OCI-LY7 (cell line): ENCODE measurements around the gene FMN2. TPM values are rescaled to one million over a fixed set of nuclear protein-coding genes. Genes with fewer than 3 reads are reported as not detected.

ENCODE experiments used
- BruUV-seq: library from RNA; stranded (reverse); fragments of 400-500 nt; replicated peaks from 2 replicates; lab custom pipeline; 2021; lab: Mats Ljungman, UMichigan
- CTCF ChIA-PET: fragments of 300-600 bp; sonication (Branson Sonifier 250); formaldehyde crosslinking; loops from one replicate; lab custom pipeline; 2022; ENCODE audit warnings: antibody characterized with exemption; ENCODE audit not compliant: unreplicated experiment; lab: Charles Lee
- POLR2A ChIA-PET: fragments of 300-600 bp; sonication (Branson Sonifier 250); formaldehyde crosslinking; loops from one replicate; lab custom pipeline; 2022; ENCODE audit warnings: antibody characterized with exemption; lab: Charles Lee
- DNase-seq: peaks from one replicate; pipeline ENCODE4 v3.0.0-alpha.2; 2015; ENCODE audit warnings: low spot score
- H2AFZ ChIP-seq: fragments of 200-600 bp; sonication (generic), shearing (Covaris generic); 2 replicates; pipeline ENCODE4 v1.6.1; 2014; ENCODE audit warnings: mild to moderate bottlenecking, antibody characterized with exemption, low read length, moderate library complexity
- H3K27ac ChIP-seq: fragments of 200-600 bp; sonication (generic); 2 replicates; pipeline ENCODE4 v1.5.1; 2014; ENCODE audit warnings: mixed run types, low read depth, mild to moderate bottlenecking, moderate library complexity, low read length, inconsistent platforms; ENCODE audit not compliant: poor library complexity, severe bottlenecking
- H3K36me3 ChIP-seq: fragments of 200-600 bp; sonication (generic); 2 replicates; pipeline ENCODE4 v1.6.1; 2014; ENCODE audit warnings: mild to moderate bottlenecking, antibody characterized with exemption, low read length, moderate library complexity, mixed read lengths; ENCODE audit not compliant: insufficient read depth
- H3K4me1 ChIP-seq: fragments of 200-600 bp; sonication (generic); 2 replicates; pipeline ENCODE4 v1.5.1; 2014; ENCODE audit warnings: mild to moderate bottlenecking, low read length; ENCODE audit not compliant: insufficient read depth, poor library complexity, severe bottlenecking
- H3K4me2 ChIP-seq: fragments of 200-600 bp; sonication (generic); 2 replicates; pipeline ENCODE4 v1.6.1; 2014; ENCODE audit warnings: mild to moderate bottlenecking, low read length
- H3K4me3 ChIP-seq: fragments of 200-600 bp; sonication (generic); 2 replicates; pipeline ENCODE4 v1.5.1; 2014; ENCODE audit warnings: mild to moderate bottlenecking, low read depth, low read length; ENCODE audit not compliant: poor library complexity, severe bottlenecking
- H3K79me2 ChIP-seq: fragments of 200-600 bp; sonication (generic); 2 replicates; pipeline ENCODE4 v1.6.1; 2016; ENCODE audit warnings: low read depth, mild to moderate bottlenecking, low read length, moderate library complexity, mixed read lengths; ENCODE audit not compliant: insufficient read depth
- H3K9me2 ChIP-seq: fragments of 200-600 bp; sonication (generic); 2 replicates; pipeline ENCODE4 v1.6.1; 2016; ENCODE audit warnings: mild to moderate bottlenecking, low read length, mixed read lengths; ENCODE audit not compliant: insufficient read depth
- H3K9me3 ChIP-seq: fragments of 200-600 bp; sonication (generic); 2 replicates; pipeline ENCODE4 v1.6.1; 2014; ENCODE audit warnings: mild to moderate bottlenecking, mixed run types, low read length, mixed read lengths
- H4K20me1 ChIP-seq: fragments of 200-600 bp; sonication (generic); 2 replicates; pipeline ENCODE4 v1.6.1; 2014; ENCODE audit warnings: mild to moderate bottlenecking, antibody characterized with exemption, low read length, moderate library complexity, mixed read lengths; ENCODE audit not compliant: insufficient read depth
- CTCF ChIP-seq: fragments of 200-600 bp; sonication (generic); conservative IDR thresholded peaks from 2 replicates; pipeline ENCODE4 v1.5.1; 2014; ENCODE audit warnings: mild to moderate bottlenecking, antibody characterized with exemption, low read length, moderate library complexity, mixed read lengths
- EZH2phosphoT487 ChIP-seq: fragments of 200-600 bp; sonication (generic); IDR thresholded peaks from 2 replicates; pipeline ENCODE4 v1.6.1; 2018; ENCODE audit warnings: low read depth, borderline replicate concordance, mild to moderate bottlenecking, mixed run types, antibody characterized with exemption, low read length, moderate library complexity, mixed read lengths
- intact Hi-C: fragments of 100-400 bp; cut with micrococcal nuclease; formaldehyde crosslinking; loops from one replicate; pipeline ENCODE4 v1.10.0; 2022; ENCODE audit not compliant: unreplicated experiment
- total RNA-seq, 2 experiments: library from RNA; depleted of rRNA in 1 of 2; stranded (reverse); fragments of >200 nt in 1 of 2; shearing (Covaris generic) in 1 of 2; gene quantifications; 2 replicates each; pipeline ENCODE4 v1.2.3, GENCODE V29; 2014 to 2022

The FMN2 gene
- total RNA-seq, 2 experiments from 2014 or later = not detected

- ChIA-PET POLR2A (interaction anchor here (0.6 kb wide), 1 partner anchor 22 kb away, joined by 4 read pairs; no protein-coding TSS in a partner anchor), CTCF (no interaction called here)
- no peak overlapping the region for H3K4me2 ChIP-seq
- H3K36me3 ChIP-seq = no peaks in the 10 kb centered on the region
- no peaks in the 10 kb centered on the region for H3K4me1 ChIP-seq
- intact Hi-C loops = no loop called here
- no peaks in the 10 kb centered on the region for H3K79me2 ChIP-seq
- no peaks in the 10 kb centered on the region for H4K20me1 ChIP-seq
- H3K4me3 ChIP-seq = no peak overlapping the region
- H3K9me3 ChIP-seq = no peaks in the 10 kb centered on the region
- BruUV-seq = no TSS peak
- no peak overlapping the region for H2AFZ ChIP-seq
- no peaks in the 10 kb centered on the region for H3K9me2 ChIP-seq
- no peak for DNase-seq
- TF ChIP-seq CTCF = no peak
- no peak for TF ChIP-seq EZH2phosphoT487
- H3K27ac ChIP-seq = no peak overlapping the region
Observed at GRCh38 chr1:240466509-240466908, 374.8 kb downstream of the FMN2 start.

- Histone ChIP-seq H3K79me2 (no peaks in the 10 kb centered on the region), H3K27ac (no peak overlapping the region), H3K4me2 (no peak overlapping the region), H3K9me3 (no peaks in the 10 kb centered on the region), H3K4me3 (no peak overlapping the region), H4K20me1 (no peaks in the 10 kb centered on the region), H3K4me1 (no peaks in the 10 kb centered on the region), H3K9me2 (no peaks in the 10 kb centered on the region), H2AFZ (no peak overlapping the region), H3K36me3 (no peaks in the 10 kb centered on the region)
- POLR2A ChIA-PET = no interaction called here
- TF ChIP-seq EZH2phosphoT487 (no peak), CTCF (no peak)
- no peak for DNase-seq
- CTCF ChIA-PET = no interaction called here
- no TSS peak for BruUV-seq
- intact Hi-C loops = no loop called here
Observed at GRCh38 chr1:240467895-240468294, 376.2 kb downstream of the FMN2 start.

- CTCF ChIA-PET = no interaction called here
- Histone ChIP-seq H2AFZ (no peak overlapping the region), H3K27ac (no peak overlapping the region), H3K4me1 (no peaks in the 10 kb centered on the region), H3K9me3 (no peaks in the 10 kb centered on the region), H3K36me3 (no peaks in the 10 kb centered on the region), H3K4me2 (no peak overlapping the region), H4K20me1 (no peaks in the 10 kb centered on the region), H3K4me3 (no peak overlapping the region), H3K79me2 (no peaks in the 10 kb centered on the region), H3K9me2 (no peaks in the 10 kb centered on the region)
- intact Hi-C loops = no loop called here
- no peak for TF ChIP-seq EZH2phosphoT487
- no peak for TF ChIP-seq CTCF
- no TSS peak for BruUV-seq
- DNase-seq = no peak
- POLR2A ChIA-PET = no interaction called here
Observed at GRCh38 chr1:240468656-240469055, 377.0 kb downstream of the FMN2 start.
